ENCODE measurements around the gene VRK1. TPM values are rescaled to one million over a fixed set of nuclear protein-coding genes. Genes with fewer than 3 reads are reported as not detected.

Gene VRK1
- total RNA-seq, 1 experiment from 2014 or later = 124 TPM

- POLR2A ChIA-PET (ENCODE audit: low non-redundant PET) = no interaction called here
- no peak overlapping the region for H3K27ac ChIP-seq (ENCODE audit: low read depth, low read length, poor library complexity, severe bottlenecking)
- intact Hi-C loops (cut with micrococcal nuclease; ENCODE audit: unreplicated experiment) = no loop called here
- CTCF ChIA-PET = interaction anchor here (0.6 kb wide), 1 partner anchor 11 kb away, joined by 3 read pairs; no protein-coding TSS in a partner anchor
- H3K36me3 ChIP-seq (ENCODE audit: insufficient read depth, low read length, poor library complexity, severe bottlenecking) = no peaks in the 10 kb centered on the region
- no peak for DNase-seq (ENCODE audit: low spot score)
- no TSS peak for BruUV-seq (replicated peaks)
- TF ChIP-seq EZH2 (IDR thresholded peaks at IDR 0.05; ENCODE audit: borderline replicate concordance, low read depth, low read length, poor library complexity, severe bottlenecking) (no peak), CTCF (conservative IDR thresholded peaks at IDR 0.05; ENCODE audit: low read depth, low read length) (no peak)
- H3K9me3 ChIP-seq (ENCODE audit: low read depth, low read length, poor library complexity, severe bottlenecking) = no peaks in the 10 kb centered on the region
- H3K4me3 ChIP-seq (ENCODE audit: low read depth, low read length, poor library complexity, severe bottlenecking) = no peak overlapping the region
- H3K4me1 ChIP-seq (ENCODE audit: insufficient read depth, low read length, poor library complexity, severe bottlenecking) = peaks cover 31% of the 10 kb centered on the region
- no peaks in the 10 kb centered on the region for H3K27me3 ChIP-seq (replicated peaks; ENCODE audit: insufficient read depth, low read depth, low read length, poor library complexity)
These were observed 20.8 kb downstream of the VRK1 start for GRCh38 chr14:96817750-96818666.

- intact Hi-C loops (cut with micrococcal nuclease; ENCODE audit: unreplicated experiment) = no loop called here
- no peaks in the 10 kb centered on the region for H3K36me3 ChIP-seq (ENCODE audit: insufficient read depth, low read length, poor library complexity, severe bottlenecking)
- no peaks in the 10 kb centered on the region for H3K9me3 ChIP-seq (ENCODE audit: low read depth, low read length, poor library complexity, severe bottlenecking)
- no peak overlapping the region for H3K27ac ChIP-seq (ENCODE audit: low read depth, low read length, poor library complexity, severe bottlenecking)
- H3K27me3 ChIP-seq (replicated peaks; ENCODE audit: insufficient read depth, low read depth, low read length, poor library complexity) = no peaks in the 10 kb centered on the region
- DNase-seq (ENCODE audit: low spot score) = no peak
- H3K4me1 ChIP-seq (ENCODE audit: insufficient read depth, low read length, poor library complexity, severe bottlenecking) = peaks cover 28% of the 10 kb centered on the region
- no peak overlapping the region for H3K4me3 ChIP-seq (ENCODE audit: low read depth, low read length, poor library complexity, severe bottlenecking)
- ChIA-PET CTCF (no interaction called here), POLR2A (ENCODE audit: low non-redundant PET) (no interaction called here)
- no peak for TF ChIP-seq EZH2 (IDR thresholded peaks at IDR 0.05; ENCODE audit: borderline replicate concordance, low read depth, low read length, poor library complexity, severe bottlenecking)
- TF ChIP-seq CTCF (conservative IDR thresholded peaks at IDR 0.05; ENCODE audit: low read depth, low read length) = no peak
- no TSS peak for BruUV-seq (replicated peaks)
These were observed 24.3 kb downstream of the VRK1 start for GRCh38 chr14:96821501-96821900.

- BruUV-seq (replicated peaks) = no TSS peak
- TF ChIP-seq CTCF (conservative IDR thresholded peaks at IDR 0.05; ENCODE audit: low read depth, low read length) (no peak), EZH2 (IDR thresholded peaks at IDR 0.05; ENCODE audit: borderline replicate concordance, low read depth, low read length, poor library complexity, severe bottlenecking) (no peak)
- CTCF ChIA-PET = no interaction called here
- H3K4me1 ChIP-seq (ENCODE audit: insufficient read depth, low read length, poor library complexity, severe bottlenecking) = peaks cover 16% of the 10 kb centered on the region
- H3K36me3 ChIP-seq (ENCODE audit: insufficient read depth, low read length, poor library complexity, severe bottlenecking) = no peaks in the 10 kb centered on the region
- H3K27ac ChIP-seq (ENCODE audit: low read depth, low read length, poor library complexity, severe bottlenecking) = no peak overlapping the region
- intact Hi-C loops (cut with micrococcal nuclease; ENCODE audit: unreplicated experiment) = no loop called here
- POLR2A ChIA-PET (ENCODE audit: low non-redundant PET) = no interaction called here
- no peaks in the 10 kb centered on the region for H3K27me3 ChIP-seq (replicated peaks; ENCODE audit: insufficient read depth, low read depth, low read length, poor library complexity)
- H3K4me3 ChIP-seq (ENCODE audit: low read depth, low read length, poor library complexity, severe bottlenecking) = no peak overlapping the region
- peaks cover 7% of the 10 kb centered on the region for H3K9me3 ChIP-seq (ENCODE audit: low read depth, low read length, poor library complexity, severe bottlenecking)
- no peak for DNase-seq (ENCODE audit: low spot score)
These were observed 26.5 kb downstream of the VRK1 start for GRCh38 chr14:96823652-96824051.

All from A673 (cell line).